GM10266 (cell line): ENCODE data around the gene SLC25A48.

Experiments
- DNase-seq: peaks from one replicate; pipeline ENCODE4 v3.0.0; 2012; ENCODE audit errors: extremely low spot score
- TF ChIP-seq, protein P1 (sequence below): IDR thresholded peaks from 2 replicates; pipeline ENCODE4 v1.5.1; 2012; ENCODE audit warnings: mild to moderate bottlenecking, low read depth; ENCODE audit not compliant: control insufficient read depth, insufficient read depth; ENCODE audit errors: missing control alignments

Gene SLC25A48

GRCh38 chr5:135814812-135815211 is 19.7 kb upstream of the SLC25A48 start:
- TF ChIP-seq, protein P1, sequence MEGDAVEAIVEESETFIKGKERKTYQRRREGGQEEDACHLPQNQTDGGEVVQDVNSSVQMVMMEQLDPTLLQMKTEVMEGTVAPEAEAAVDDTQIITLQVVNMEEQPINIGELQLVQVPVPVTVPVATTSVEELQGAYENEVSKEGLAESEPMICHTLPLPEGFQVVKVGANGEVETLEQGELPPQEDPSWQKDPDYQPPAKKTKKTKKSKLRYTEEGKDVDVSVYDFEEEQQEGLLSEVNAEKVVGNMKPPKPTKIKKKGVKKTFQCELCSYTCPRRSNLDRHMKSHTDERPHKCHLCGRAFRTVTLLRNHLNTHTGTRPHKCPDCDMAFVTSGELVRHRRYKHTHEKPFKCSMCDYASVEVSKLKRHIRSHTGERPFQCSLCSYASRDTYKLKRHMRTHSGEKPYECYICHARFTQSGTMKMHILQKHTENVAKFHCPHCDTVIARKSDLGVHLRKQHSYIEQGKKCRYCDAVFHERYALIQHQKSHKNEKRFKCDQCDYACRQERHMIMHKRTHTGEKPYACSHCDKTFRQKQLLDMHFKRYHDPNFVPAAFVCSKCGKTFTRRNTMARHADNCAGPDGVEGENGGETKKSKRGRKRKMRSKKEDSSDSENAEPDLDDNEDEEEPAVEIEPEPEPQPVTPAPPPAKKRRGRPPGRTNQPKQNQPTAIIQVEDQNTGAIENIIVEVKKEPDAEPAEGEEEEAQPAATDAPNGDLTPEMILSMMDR: no peak
- no peak for DNase-seq

DNA sequence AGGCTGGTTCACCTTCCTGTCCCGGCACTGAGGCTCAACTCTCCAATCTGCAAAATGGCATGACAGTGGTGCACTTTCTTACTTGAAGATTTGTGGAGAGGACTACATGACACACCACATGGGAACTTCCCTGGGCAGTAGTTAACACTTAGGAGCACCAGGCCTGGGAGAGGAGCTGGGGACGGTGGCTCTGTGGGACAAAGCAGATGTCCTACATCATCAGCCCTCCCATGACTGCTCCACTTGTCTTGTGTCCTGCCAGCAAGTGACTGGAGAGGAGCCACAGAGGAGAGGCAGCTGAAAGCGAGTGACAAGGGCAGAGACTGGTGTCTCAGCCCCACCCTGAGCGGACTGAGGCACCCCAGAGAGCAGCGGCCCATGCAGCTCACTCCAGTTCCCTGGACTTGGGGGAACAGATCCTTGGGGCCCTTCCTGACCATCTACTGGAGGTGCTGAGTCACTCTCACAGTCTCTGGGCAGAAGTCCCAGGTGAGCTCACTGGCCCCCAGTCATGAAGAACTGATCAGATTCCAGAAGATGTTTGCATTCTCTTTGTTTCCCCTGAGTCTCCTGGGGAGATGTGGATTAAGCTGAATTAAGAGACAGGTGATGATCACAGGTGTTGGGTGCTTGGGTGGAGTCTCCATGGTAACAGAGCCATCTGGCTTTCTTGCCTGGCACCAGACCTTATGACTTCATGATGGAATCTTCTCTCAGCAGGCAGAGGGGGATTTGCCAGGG is 13.2 kb upstream of the SLC25A48 start:
- TF ChIP-seq, protein P1: no peak
- DNase-seq: no peak

GRCh38 chr5:135821802-135822201 is 12.7 kb upstream of the SLC25A48 start:
- TF ChIP-seq, protein P1: no peak
- DNase-seq: no peak

DNA sequence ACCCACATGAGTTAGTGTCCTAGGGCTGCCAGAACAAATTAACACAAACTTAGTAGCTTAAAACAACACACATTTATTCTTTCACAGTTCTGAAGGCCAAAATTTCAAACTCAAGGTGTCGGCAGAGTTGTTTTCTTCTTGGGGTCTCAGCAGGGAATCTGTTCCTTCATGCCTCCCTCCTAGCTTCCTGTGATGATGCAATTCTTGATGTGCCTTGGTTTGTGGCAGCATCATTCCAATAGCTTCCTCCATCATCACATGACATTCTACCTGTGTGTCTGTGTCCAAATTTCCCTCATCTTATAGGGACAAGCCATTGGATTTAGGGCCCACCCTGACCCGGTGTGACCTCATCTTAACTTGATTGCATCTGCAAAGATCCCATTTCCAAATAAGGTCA is 12.2 kb upstream of the SLC25A48 start:
- no peak for DNase-seq
- TF ChIP-seq, protein P1: no peak

DNA sequence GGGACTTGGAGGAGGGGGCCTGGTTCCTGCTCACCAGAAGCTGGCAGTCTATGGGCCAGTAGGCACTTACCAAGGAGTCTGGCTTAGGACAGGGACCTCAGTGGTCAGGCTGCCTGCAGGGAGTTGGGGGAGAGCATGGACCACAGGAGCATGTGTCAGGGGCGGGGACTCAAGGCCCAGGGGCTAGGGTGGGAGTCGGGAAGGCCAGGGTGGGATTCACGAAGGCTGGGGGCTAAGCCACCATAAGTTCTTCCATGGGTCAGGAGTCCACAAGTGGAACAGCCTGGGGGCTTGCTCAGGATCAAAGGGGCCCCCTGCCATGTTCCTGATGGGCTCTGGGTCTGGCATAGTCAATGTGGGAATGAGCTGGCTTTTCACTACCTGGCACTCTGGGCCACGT is 11.5 kb upstream of the SLC25A48 start:
- no peak for DNase-seq
- TF ChIP-seq, protein P1: no peak

DNA sequence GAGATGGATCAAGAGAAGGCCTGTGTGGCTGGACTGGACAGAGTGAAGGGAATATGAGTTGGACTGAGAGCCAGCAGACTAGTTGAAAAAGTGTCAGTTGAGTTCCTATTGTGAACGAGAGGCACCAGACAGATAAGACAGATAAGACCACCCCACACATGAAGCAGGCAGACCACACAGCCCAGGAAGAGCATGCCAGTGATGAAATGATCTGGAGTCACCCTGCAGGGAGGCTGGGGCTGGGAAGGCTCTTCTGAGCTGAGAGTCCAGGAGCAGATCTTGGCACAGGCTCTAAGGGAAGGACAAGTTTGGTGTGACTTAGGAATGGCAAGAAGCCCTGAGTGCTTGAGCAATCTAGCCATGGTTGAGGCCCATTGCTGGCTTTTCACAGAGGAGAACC is 10.6 kb upstream of the SLC25A48 start:
- DNase-seq: peak; percentile 1
- TF ChIP-seq, protein P1: no peak

DNA sequence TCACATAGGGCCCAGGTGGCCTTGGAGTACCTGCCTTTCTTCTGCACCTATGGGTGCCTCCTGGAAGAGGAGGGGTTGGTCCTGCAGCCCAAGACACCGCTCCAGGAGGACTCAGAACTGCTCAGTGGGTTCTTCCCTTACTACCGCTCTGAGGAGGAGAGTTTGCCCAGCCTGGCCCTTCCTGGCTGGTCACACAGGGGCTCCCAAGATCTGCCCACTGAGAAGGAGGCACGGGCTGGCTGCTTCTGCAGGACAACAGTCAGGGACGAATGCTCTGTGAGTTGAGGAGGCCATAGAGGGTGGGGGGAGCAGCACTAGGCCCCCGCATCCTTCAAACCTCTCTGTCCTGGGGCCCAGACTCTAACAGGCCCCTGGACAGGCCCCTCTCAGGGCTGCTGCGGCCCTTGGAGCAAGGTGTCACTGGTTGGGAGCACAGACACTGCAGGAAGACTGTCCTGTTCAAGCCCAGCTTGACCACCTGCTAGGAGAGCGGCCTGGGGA is 9.9 kb upstream of the SLC25A48 start:
- TF ChIP-seq, protein P1: no peak
- peak; percentile 3 for DNase-seq
